Uterus (tissue), 2 donors: ENCODE data around the gene ARFGAP2.

Experiments used
- POLR2A ChIP-seq, 2 donors: fragments of 450-650 bp; IDR thresholded peaks; one replicate each; pipeline ENCODE4 v1.6.1; 2016; ENCODE audit warnings: antibody characterized with exemption in 2 of 2, mild to moderate bottlenecking in 1 of 2, moderate library complexity in 1 of 2
- TF ChIP-seq, protein P1 (sequence below), 4 experiments: fragments of 200-600 bp in 2 of 4; fragments of 450-650 bp in 2 of 4; sonication (generic) in 2 of 4; IDR thresholded peaks; one replicate each; pipeline ENCODE4 v1.5.1; 2016 to 2019; ENCODE audit warnings: antibody characterized with exemption in 4 of 4, mild to moderate bottlenecking in 2 of 4, moderate library complexity in 1 of 4

DNA sequence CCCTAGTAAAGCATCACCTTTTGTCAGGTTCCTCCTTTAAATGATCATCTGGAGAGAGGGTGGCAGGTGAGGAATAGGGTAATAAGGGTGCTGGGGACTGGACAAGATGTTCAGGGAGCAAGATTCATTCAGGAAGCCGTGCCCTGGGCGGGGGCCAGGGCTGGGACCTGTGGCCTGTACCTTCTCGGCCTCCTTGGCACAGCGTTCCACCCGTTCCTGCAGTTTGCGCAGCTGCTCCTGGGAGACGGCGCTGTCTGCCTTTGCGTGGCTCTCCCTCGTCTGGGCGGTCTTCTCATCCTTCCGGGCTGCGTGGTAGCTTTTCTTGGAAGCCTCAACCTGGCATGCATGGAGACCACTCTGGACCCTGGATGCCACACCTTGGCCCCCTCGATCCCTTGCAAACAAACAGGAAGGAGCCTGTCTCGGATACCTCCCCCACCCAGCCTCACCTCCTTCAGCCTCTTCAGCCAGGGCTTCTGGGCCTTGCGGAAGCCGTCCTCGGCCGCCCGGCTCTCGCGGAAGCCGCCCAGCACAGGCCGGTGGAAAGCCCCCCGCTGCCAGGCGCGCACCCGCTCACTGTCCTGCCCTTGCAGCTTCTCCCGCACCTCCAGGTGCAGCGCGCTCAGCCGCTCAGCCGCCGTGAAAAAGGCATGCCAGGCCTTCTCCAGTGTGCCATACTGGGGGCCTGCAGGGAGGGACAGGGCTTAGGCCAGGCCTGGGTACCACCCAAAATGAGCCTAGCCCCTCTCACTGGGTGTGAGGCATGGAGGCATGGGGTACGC is 3.5 kb upstream of the ARFGAP2 start:
- TF ChIP-seq, protein P1, sequence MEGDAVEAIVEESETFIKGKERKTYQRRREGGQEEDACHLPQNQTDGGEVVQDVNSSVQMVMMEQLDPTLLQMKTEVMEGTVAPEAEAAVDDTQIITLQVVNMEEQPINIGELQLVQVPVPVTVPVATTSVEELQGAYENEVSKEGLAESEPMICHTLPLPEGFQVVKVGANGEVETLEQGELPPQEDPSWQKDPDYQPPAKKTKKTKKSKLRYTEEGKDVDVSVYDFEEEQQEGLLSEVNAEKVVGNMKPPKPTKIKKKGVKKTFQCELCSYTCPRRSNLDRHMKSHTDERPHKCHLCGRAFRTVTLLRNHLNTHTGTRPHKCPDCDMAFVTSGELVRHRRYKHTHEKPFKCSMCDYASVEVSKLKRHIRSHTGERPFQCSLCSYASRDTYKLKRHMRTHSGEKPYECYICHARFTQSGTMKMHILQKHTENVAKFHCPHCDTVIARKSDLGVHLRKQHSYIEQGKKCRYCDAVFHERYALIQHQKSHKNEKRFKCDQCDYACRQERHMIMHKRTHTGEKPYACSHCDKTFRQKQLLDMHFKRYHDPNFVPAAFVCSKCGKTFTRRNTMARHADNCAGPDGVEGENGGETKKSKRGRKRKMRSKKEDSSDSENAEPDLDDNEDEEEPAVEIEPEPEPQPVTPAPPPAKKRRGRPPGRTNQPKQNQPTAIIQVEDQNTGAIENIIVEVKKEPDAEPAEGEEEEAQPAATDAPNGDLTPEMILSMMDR (IDR thresholded peaks at IDR 0.05), result no peak
- TF ChIP-seq POLR2A (IDR thresholded peaks at IDR 0.05), result no peak
